Neural crest cell (in vitro differentiated cells): ENCODE results near the gene PRSS50. TPM values are rescaled to one million over a fixed set of nuclear protein-coding genes. Genes with fewer than 3 reads are reported as not detected.

ENCODE experiments used
- DNase-seq: peaks from one replicate; pipeline ENCODE4 v3.0.0; 2021; ENCODE audit warnings: low read depth, mixed read lengths, low spot score
- H3K27ac Mint-ChIP-seq: one replicate; pipeline ENCODE4 v1.8.0; 2021; ENCODE audit warnings: mild to moderate bottlenecking, mixed read lengths; ENCODE audit not compliant: unreplicated experiment
- H3K27me3 Mint-ChIP-seq: 2 replicates; pipeline ENCODE4 v1.8.0; 2021; ENCODE audit warnings: low read depth, mild to moderate bottlenecking, mixed read lengths
- H3K36me3 Mint-ChIP-seq: 2 replicates; pipeline ENCODE4 v1.8.0; 2021; ENCODE audit warnings: low read depth, mild to moderate bottlenecking, mixed read lengths
- H3K4me1 Mint-ChIP-seq: 2 replicates; pipeline ENCODE4 v1.8.0; 2021; ENCODE audit warnings: mixed read lengths
- H3K4me3 Mint-ChIP-seq: one replicate; pipeline ENCODE4 v1.8.0; 2021; ENCODE audit warnings: mild to moderate bottlenecking, mixed read lengths
- H3K9me3 Mint-ChIP-seq: 2 replicates; pipeline ENCODE4 v1.8.0; 2021; ENCODE audit warnings: mixed read lengths
- CTCF ChIP-seq: fragments of 200-600 bp; sonication (generic); conservative IDR thresholded peaks from 2 replicates; pipeline ENCODE4 v1.5.0; 2021; ENCODE audit warnings: antibody characterized with exemption, mild to moderate bottlenecking
- total RNA-seq: library from RNA; stranded (reverse); gene quantifications from 2 replicates; pipeline ENCODE4 v1.2.1, GENCODE V29; 2021

The PRSS50 gene
- total RNA-seq, 1 donor from 2014 or later: 0.35 TPM

GRCh38 chr3:46681856-46682540 is 35.7 kb downstream of the PRSS50 start:
- no peak for DNase-seq
- no peak for TF ChIP-seq CTCF
- H3K4me1 Mint-ChIP-seq: no peaks in the 10 kb centered on the region
- H3K9me3 Mint-ChIP-seq: no peaks in the 10 kb centered on the region
- no peaks in the 10 kb centered on the region for H3K27me3 Mint-ChIP-seq
- no peak overlapping the region for H3K27ac Mint-ChIP-seq
- H3K36me3 Mint-ChIP-seq: no peaks in the 10 kb centered on the region
- H3K4me3 Mint-ChIP-seq: no peak overlapping the region

- H3K27me3 Mint-ChIP-seq: no peaks in the 10 kb centered on the region
- H3K4me1 Mint-ChIP-seq: no peaks in the 10 kb centered on the region
- H3K4me3 Mint-ChIP-seq: no peak overlapping the region
- H3K27ac Mint-ChIP-seq: no peak overlapping the region
- H3K9me3 Mint-ChIP-seq: no peaks in the 10 kb centered on the region
- TF ChIP-seq CTCF: no peak
- H3K36me3 Mint-ChIP-seq: no peaks in the 10 kb centered on the region
- no peak for DNase-seq
These were observed 36.3 kb downstream of the PRSS50 start for GRCh38 chr3:46681387-46681786.

GRCh38 chr3:46680298-46680826 is 37.3 kb downstream of the PRSS50 start:
- Mint-ChIP-seq H3K36me3 (no peaks in the 10 kb centered on the region), H3K27ac (peak overlapping the region; percentile 37), H3K27me3 (no peaks in the 10 kb centered on the region), H3K4me1 (no peaks in the 10 kb centered on the region), H3K4me3 (no peak overlapping the region), H3K9me3 (no peaks in the 10 kb centered on the region)
- TF ChIP-seq CTCF: no peak
- DNase-seq: no peak

GRCh38 chr3:46679681-46680080 is 38.0 kb downstream of the PRSS50 start:
- Mint-ChIP-seq H3K36me3 (no peaks in the 10 kb centered on the region), H3K27me3 (no peaks in the 10 kb centered on the region), H3K9me3 (no peaks in the 10 kb centered on the region), H3K4me1 (no peaks in the 10 kb centered on the region), H3K27ac (no peak overlapping the region), H3K4me3 (no peak overlapping the region)
- TF ChIP-seq CTCF: no peak
- DNase-seq: no peak

GRCh38 chr3:46678280-46678679 is 39.4 kb downstream of the PRSS50 start:
- Mint-ChIP-seq H3K36me3 (no peaks in the 10 kb centered on the region), H3K27ac (no peak overlapping the region), H3K4me3 (no peak overlapping the region), H3K4me1 (no peaks in the 10 kb centered on the region), H3K27me3 (no peaks in the 10 kb centered on the region), H3K9me3 (no peaks in the 10 kb centered on the region)
- no peak for TF ChIP-seq CTCF
- DNase-seq: no peak
